ENCODE measurements around the gene GDF10.

The GDF10 gene

DNA sequence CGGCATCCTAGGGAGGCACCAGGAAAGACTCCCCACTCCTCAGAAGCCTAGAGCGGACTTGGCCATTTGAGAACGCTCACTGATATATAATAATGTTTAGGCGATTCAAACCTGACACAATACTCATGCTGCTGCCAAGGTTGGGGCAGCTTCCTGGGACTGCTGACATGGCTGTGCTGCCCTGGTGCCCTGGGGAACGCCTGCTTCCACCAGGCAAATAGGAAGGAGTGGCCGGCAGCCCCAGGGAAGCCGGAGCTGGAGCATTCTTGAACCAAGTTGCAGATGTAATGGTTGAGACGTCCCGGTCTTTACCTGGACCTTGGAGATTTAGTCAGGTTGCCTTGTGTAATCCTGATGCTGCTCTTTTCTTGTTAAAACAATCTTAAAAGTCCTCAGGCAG, 8.8 kb downstream of the GDF10 start:
- DNase-seq (ENCODE audit: low read depth in 1 of 2, low spot score in 1 of 2), result no peak
- Histone ChIP-seq H3K4me3 (replicated peaks; ENCODE audit: insufficient read depth, low read length) (no peak overlapping the region), H3K27ac (replicated peaks) (no peak overlapping the region), H3K27me3 (ENCODE audit: insufficient read depth, poor library complexity, severe bottlenecking) (peaks cover 4% of the 10 kb centered on the region)
- TF ChIP-seq, protein P1, sequence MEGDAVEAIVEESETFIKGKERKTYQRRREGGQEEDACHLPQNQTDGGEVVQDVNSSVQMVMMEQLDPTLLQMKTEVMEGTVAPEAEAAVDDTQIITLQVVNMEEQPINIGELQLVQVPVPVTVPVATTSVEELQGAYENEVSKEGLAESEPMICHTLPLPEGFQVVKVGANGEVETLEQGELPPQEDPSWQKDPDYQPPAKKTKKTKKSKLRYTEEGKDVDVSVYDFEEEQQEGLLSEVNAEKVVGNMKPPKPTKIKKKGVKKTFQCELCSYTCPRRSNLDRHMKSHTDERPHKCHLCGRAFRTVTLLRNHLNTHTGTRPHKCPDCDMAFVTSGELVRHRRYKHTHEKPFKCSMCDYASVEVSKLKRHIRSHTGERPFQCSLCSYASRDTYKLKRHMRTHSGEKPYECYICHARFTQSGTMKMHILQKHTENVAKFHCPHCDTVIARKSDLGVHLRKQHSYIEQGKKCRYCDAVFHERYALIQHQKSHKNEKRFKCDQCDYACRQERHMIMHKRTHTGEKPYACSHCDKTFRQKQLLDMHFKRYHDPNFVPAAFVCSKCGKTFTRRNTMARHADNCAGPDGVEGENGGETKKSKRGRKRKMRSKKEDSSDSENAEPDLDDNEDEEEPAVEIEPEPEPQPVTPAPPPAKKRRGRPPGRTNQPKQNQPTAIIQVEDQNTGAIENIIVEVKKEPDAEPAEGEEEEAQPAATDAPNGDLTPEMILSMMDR (IDR thresholded peaks at IDR 0.05; ENCODE audit: insufficient read depth, low read length), result no peak
- TF ChIP-seq POLR2AphosphoS5 (IDR thresholded peaks at IDR 0.05; ENCODE audit: low read depth) (no peak), SPI1 (IDR thresholded peaks at IDR 0.05; ENCODE audit: borderline replicate concordance, low read depth) (no peak), GABPA (IDR thresholded peaks at IDR 0.05; ENCODE audit: low read depth) (no peak)
- TF ChIP-seq, protein P2, sequence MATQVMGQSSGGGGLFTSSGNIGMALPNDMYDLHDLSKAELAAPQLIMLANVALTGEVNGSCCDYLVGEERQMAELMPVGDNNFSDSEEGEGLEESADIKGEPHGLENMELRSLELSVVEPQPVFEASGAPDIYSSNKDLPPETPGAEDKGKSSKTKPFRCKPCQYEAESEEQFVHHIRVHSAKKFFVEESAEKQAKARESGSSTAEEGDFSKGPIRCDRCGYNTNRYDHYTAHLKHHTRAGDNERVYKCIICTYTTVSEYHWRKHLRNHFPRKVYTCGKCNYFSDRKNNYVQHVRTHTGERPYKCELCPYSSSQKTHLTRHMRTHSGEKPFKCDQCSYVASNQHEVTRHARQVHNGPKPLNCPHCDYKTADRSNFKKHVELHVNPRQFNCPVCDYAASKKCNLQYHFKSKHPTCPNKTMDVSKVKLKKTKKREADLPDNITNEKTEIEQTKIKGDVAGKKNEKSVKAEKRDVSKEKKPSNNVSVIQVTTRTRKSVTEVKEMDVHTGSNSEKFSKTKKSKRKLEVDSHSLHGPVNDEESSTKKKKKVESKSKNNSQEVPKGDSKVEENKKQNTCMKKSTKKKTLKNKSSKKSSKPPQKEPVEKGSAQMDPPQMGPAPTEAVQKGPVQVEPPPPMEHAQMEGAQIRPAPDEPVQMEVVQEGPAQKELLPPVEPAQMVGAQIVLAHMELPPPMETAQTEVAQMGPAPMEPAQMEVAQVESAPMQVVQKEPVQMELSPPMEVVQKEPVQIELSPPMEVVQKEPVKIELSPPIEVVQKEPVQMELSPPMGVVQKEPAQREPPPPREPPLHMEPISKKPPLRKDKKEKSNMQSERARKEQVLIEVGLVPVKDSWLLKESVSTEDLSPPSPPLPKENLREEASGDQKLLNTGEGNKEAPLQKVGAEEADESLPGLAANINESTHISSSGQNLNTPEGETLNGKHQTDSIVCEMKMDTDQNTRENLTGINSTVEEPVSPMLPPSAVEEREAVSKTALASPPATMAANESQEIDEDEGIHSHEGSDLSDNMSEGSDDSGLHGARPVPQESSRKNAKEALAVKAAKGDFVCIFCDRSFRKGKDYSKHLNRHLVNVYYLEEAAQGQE (IDR thresholded peaks at IDR 0.05; ENCODE audit: insufficient replicate concordance, low read depth), result no peak

DNA sequence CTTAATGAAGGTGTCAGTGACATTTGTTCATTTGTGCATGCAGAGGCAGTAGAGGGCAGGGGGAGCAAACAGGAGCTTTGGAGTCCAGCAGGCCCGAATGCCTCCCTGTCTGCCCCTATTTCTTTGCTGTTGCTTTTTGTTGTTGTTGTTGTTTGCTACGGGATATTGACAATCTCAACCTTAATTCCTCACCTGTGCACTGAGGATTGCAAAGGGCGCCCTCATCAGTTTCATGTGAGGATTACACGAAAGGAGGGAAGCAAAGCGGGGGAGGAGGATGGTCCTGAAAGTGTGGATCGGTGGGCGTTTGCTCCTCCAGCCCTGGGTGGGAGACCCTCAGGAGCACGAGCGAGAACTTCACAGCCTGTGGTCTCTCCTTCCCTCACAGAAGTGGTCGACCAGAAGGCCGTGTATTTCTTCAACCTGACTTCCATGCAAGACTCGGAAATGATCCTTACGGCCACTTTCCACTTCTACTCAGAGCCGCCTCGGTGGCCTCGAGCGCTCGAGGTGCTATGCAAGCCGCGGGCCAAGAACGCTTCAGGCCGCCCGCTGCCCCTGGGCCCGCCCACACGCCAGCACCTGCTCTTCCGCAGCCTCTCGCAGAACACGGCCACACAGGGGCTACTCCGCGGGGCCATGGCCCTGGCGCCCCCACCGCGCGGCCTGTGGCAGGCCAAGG, 9.6 kb downstream of the GDF10 start:
- no peak overlapping the region for H3K4me3 ChIP-seq (replicated peaks; ENCODE audit: insufficient read depth, low read length)
- peaks cover 4% of the 10 kb centered on the region for H3K27me3 ChIP-seq (ENCODE audit: insufficient read depth, poor library complexity, severe bottlenecking)
- TF ChIP-seq, protein P2 (IDR thresholded peaks at IDR 0.05; ENCODE audit: insufficient replicate concordance, low read depth), result no peak
- TF ChIP-seq POLR2AphosphoS5 (IDR thresholded peaks at IDR 0.05; ENCODE audit: low read depth) (no peak), SPI1 (IDR thresholded peaks at IDR 0.05; ENCODE audit: borderline replicate concordance, low read depth) (no peak), GABPA (IDR thresholded peaks at IDR 0.05; ENCODE audit: low read depth) (no peak)
- TF ChIP-seq, protein P1 (IDR thresholded peaks at IDR 0.05; ENCODE audit: insufficient read depth, low read length), result no peak
- no peak for DNase-seq (ENCODE audit: low read depth in 1 of 2, low spot score in 1 of 2)
- H3K27ac ChIP-seq (replicated peaks), result no peak overlapping the region

DNA sequence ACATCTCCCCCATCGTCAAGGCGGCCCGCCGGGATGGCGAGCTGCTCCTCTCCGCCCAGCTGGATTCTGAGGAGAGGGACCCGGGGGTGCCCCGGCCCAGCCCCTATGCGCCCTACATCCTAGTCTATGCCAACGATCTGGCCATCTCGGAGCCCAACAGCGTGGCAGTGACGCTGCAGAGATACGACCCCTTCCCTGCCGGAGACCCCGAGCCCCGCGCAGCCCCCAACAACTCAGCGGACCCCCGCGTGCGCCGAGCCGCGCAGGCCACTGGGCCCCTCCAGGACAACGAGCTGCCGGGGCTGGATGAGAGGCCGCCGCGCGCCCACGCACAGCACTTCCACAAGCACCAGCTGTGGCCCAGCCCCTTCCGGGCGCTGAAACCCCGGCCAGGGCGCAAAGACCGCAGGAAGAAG, 10.1 kb downstream of the GDF10 start:
- Histone ChIP-seq H3K4me3 (replicated peaks; ENCODE audit: insufficient read depth, low read length) (no peak overlapping the region), H3K27ac (replicated peaks) (no peak overlapping the region), H3K27me3 (ENCODE audit: insufficient read depth, poor library complexity, severe bottlenecking) (peaks cover 4% of the 10 kb centered on the region)
- no peak for TF ChIP-seq POLR2AphosphoS5 (IDR thresholded peaks at IDR 0.05; ENCODE audit: low read depth)
- no peak for TF ChIP-seq SPI1 (IDR thresholded peaks at IDR 0.05; ENCODE audit: borderline replicate concordance, low read depth)
- TF ChIP-seq, protein P2 (IDR thresholded peaks at IDR 0.05; ENCODE audit: insufficient replicate concordance, low read depth), result no peak
- TF ChIP-seq, protein P1 (IDR thresholded peaks at IDR 0.05; ENCODE audit: insufficient read depth, low read length), result no peak
- TF ChIP-seq GABPA (IDR thresholded peaks at IDR 0.05; ENCODE audit: low read depth), result no peak
- no peak for DNase-seq (ENCODE audit: low read depth in 1 of 2, low spot score in 1 of 2)

Data from HL-60 (cell line).